GM21723 (cell line): ENCODE data around the gene LSMEM2.
A peak's percentile ranks its signal among the peaks of the same experiment; 100 is the strongest.

ENCODE experiments used
- ATAC-seq: cut with Tn5 transposase; IDR thresholded peaks from one replicate; pipeline ENCODE4 v1.9.1; 2021; ENCODE audit warnings: mild to moderate bottlenecking, moderate library complexity; ENCODE audit not compliant: unreplicated experiment

LSMEM2 gene

GRCh38 chr3:50319894-50320625, 41.2 kb downstream of the LSMEM2 start:
- ATAC-seq, result no peak

GRCh38 chr3:50320853-50321335, 42.0 kb downstream of the LSMEM2 start:
- ATAC-seq, result peak; percentile 50

GRCh38 chr3:50321336-50322114, 42.6 kb downstream of the LSMEM2 start:
- ATAC-seq, result peak; percentile 82

- no peak for ATAC-seq
Observed at GRCh38 chr3:50322115-50322385, 43.2 kb downstream of the LSMEM2 start.

- no peak for ATAC-seq
Observed at GRCh38 chr3:50322386-50323091, 43.7 kb downstream of the LSMEM2 start, which contains the start of gene HYAL2. HYAL2 (minus strand) TSS chr3:50322745; CDS start chr3:50320489, 2,256 bp downstream.

GRCh38 chr3:50323092-50323600, 44.3 kb downstream of the LSMEM2 start:
- ATAC-seq, result no peak

GRCh38 chr3:50323614-50324199, 44.8 kb downstream of the LSMEM2 start:
- no peak for ATAC-seq

- ATAC-seq, result no peak
Observed at GRCh38 chr3:50324351-50325112, 45.6 kb downstream of the LSMEM2 start.

- ATAC-seq, result no peak
Observed at GRCh38 chr3:50325113-50325480, 46.2 kb downstream of the LSMEM2 start.

GRCh38 chr3:50325497-50326181, 46.8 kb downstream of the LSMEM2 start:
- no peak for ATAC-seq

- ATAC-seq, result no peak
Observed at GRCh38 chr3:50326182-50326541, 47.3 kb downstream of the LSMEM2 start.

GRCh38 chr3:50327129-50327528, 48.2 kb downstream of the LSMEM2 start:
- ATAC-seq, result no peak

GRCh38 chr3:50327943-50328691, 49.2 kb downstream of the LSMEM2 start, which contains the start of gene TUSC2:
TUSC2 (minus strand) TSS chr3:50328223; CDS start chr3:50328099, 124 bp downstream.
- peak; percentile 85 for ATAC-seq

- ATAC-seq, result no peak
Observed at GRCh38 chr3:50330330-50330729, 51.4 kb downstream of the LSMEM2 start.

GRCh38 chr3:50331364-50331907, 52.5 kb downstream of the LSMEM2 start:
- no peak for ATAC-seq

- no peak for ATAC-seq
Observed at GRCh38 chr3:50333744-50334328, 54.9 kb downstream of the LSMEM2 start.

GRCh38 chr3:50334339-50335075, 55.6 kb downstream of the LSMEM2 start:
- ATAC-seq, result no peak
